ENCODE data around the gene ERG28. TPM values are rescaled to one million over a fixed set of nuclear protein-coding genes. Genes with fewer than 3 reads are reported as not detected.

Gene ERG28
- total RNA-seq, 1 donor from 2014 or later = 24.6 TPM

DNA sequence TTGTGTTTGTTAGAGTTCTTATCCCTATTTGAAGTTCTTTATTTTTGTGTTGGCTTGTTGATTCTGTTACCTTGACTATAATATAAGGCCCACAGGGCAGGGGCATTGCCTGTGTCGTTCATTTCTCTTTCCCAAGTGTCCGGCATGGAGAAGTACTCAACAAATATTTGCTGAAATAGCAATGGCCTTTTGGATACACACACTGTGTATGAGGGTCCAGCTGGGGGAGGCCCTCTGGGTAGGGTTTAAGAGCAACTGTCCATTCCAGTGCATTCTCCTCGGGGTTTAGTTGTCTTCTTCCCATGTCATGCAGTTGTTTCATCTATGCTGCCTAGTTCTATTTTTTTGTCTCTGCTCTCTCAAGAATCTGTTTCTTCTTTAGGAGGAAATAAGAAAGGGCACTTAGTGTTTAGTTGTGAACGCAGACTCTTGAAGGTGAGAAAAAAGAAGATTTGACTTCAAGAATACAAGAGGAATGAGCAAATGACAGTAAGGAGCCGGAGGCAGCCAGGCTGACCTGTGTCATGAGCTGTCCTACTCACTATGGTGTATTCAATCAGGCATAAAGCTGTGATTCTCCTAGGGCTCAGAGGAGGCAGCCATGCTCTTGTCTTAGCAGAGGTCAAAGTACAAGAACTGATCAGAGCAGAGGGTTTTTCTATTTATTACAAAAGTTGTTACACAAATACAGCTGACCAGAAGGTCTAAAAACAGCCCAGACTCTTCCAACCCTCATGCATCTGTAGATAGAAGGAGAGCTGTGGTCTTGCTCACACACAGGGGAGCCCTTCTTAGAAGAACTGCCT lies 10.2 kb downstream of the ERG28 start:
- TF ChIP-seq, protein P1, sequence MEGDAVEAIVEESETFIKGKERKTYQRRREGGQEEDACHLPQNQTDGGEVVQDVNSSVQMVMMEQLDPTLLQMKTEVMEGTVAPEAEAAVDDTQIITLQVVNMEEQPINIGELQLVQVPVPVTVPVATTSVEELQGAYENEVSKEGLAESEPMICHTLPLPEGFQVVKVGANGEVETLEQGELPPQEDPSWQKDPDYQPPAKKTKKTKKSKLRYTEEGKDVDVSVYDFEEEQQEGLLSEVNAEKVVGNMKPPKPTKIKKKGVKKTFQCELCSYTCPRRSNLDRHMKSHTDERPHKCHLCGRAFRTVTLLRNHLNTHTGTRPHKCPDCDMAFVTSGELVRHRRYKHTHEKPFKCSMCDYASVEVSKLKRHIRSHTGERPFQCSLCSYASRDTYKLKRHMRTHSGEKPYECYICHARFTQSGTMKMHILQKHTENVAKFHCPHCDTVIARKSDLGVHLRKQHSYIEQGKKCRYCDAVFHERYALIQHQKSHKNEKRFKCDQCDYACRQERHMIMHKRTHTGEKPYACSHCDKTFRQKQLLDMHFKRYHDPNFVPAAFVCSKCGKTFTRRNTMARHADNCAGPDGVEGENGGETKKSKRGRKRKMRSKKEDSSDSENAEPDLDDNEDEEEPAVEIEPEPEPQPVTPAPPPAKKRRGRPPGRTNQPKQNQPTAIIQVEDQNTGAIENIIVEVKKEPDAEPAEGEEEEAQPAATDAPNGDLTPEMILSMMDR (conservative IDR thresholded peaks at IDR 0.05) = no peak
- Mint-ChIP-seq H3K27me3 (no peaks in the 10 kb centered on the region), H3K36me3 (peaks cover 25% of the 10 kb centered on the region), H3K9me3 (no peaks in the 10 kb centered on the region), H3K4me3 (no peak overlapping the region), H3K27ac (peak overlapping the region; percentile 98), H3K4me1 (ENCODE audit: unreplicated experiment) (peaks cover 13% of the 10 kb centered on the region)
- no peak for DNase-seq (ENCODE audit: extremely low spot score, unreplicated experiment)

GRCh38 chr14:75649773-75650172 lies 10.9 kb downstream of the ERG28 start:
- Mint-ChIP-seq H3K4me1 (ENCODE audit: unreplicated experiment) (peaks cover 13% of the 10 kb centered on the region), H3K27me3 (no peaks in the 10 kb centered on the region), H3K36me3 (peaks cover 24% of the 10 kb centered on the region), H3K9me3 (no peaks in the 10 kb centered on the region), H3K27ac (peak overlapping the region; percentile 98), H3K4me3 (no peak overlapping the region)
- no peak for DNase-seq (ENCODE audit: extremely low spot score, unreplicated experiment)
- TF ChIP-seq, protein P1 (conservative IDR thresholded peaks at IDR 0.05) = no peak

DNA sequence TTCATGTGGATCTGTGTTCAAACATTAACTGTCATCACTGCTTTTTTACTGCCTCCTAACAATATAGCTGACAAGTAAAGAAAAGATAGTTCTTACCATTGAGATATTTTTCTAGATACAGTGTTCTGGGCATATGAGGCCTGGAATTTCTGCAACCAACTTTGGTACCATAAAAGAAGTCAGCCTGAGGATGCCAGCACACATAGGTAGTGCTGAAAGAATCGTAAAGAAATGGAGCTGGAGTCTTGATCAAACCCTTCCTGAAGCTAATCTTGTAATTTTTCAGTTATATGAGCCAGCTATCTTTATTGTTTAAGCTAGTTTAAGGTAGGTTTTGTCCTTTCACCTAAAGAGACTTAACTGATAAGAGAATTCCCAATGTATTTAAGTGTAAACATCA lies 11.3 kb downstream of the ERG28 start:
- Mint-ChIP-seq H3K36me3 (peaks cover 25% of the 10 kb centered on the region), H3K4me3 (no peak overlapping the region), H3K27ac (peak overlapping the region; percentile 98), H3K9me3 (no peaks in the 10 kb centered on the region), H3K27me3 (no peaks in the 10 kb centered on the region), H3K4me1 (ENCODE audit: unreplicated experiment) (peaks cover 13% of the 10 kb centered on the region)
- TF ChIP-seq, protein P1 (conservative IDR thresholded peaks at IDR 0.05) = no peak
- no peak for DNase-seq (ENCODE audit: extremely low spot score, unreplicated experiment)

DNA sequence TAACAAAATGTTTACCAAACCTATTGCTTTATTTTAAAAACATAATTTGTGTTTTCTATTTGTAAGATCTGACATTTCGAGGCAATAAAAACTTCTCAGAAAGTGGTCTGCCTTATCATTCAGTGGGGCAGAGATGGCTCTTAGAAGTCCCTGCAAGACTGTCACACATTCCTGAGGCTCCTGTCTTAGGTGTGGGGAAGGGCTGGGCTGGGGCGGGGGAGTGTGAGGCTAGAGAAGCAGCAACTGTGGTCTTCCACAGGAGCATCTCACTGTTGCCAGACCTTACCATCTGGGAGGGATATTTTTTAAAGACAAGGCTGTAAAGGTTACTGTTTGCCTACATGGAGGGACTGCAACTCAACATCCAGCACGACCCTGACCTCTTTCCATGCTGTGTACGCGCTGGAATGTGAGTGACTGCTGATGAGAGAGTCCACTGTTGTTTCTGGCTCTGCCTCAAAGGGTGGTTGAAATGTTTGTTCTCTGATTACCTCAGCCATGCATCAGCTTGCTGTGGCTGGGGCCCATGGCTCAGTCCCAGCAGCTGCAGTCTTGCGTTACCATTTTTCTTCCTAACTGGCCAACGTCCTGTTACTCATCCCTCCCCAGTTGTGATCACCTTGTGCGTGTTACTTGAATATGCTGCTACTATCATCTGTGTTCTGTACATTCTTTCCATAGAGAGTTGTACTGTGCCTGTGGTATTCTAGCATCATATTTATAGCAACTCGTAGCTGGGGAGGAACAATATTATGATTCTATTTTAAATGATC lies 12.4 kb downstream of the ERG28 start:
- peaks cover 23% of the 10 kb centered on the region for H3K36me3 Mint-ChIP-seq
- DNase-seq (ENCODE audit: extremely low spot score, unreplicated experiment) = no peak
- H3K27me3 Mint-ChIP-seq = no peaks in the 10 kb centered on the region
- TF ChIP-seq, protein P1 (conservative IDR thresholded peaks at IDR 0.05) = no peak
- H3K4me3 Mint-ChIP-seq = peak overlapping the region; percentile 24
- peaks cover 10% of the 10 kb centered on the region for H3K4me1 Mint-ChIP-seq (ENCODE audit: unreplicated experiment)
- H3K27ac Mint-ChIP-seq = peak overlapping the region; percentile 98
- H3K9me3 Mint-ChIP-seq = no peaks in the 10 kb centered on the region

- TF ChIP-seq, protein P1 (conservative IDR thresholded peaks at IDR 0.05) = no peak
- Mint-ChIP-seq H3K4me3 (no peak overlapping the region), H3K36me3 (peaks cover 23% of the 10 kb centered on the region), H3K27ac (peak overlapping the region; percentile 98), H3K4me1 (ENCODE audit: unreplicated experiment) (peaks cover 10% of the 10 kb centered on the region), H3K27me3 (no peaks in the 10 kb centered on the region), H3K9me3 (no peaks in the 10 kb centered on the region)
- no peak for DNase-seq (ENCODE audit: extremely low spot score, unreplicated experiment)
These were observed 13.0 kb downstream of the ERG28 start for GRCh38 chr14:75647640-75648039.
